DOHH2 (cell line): Measurements from ENCODE around the gene THOC2.

Experiments
- EZH2phosphoT487 ChIP-seq: fragments of 200-600 bp; sonication (generic); IDR thresholded peaks from 2 replicates; pipeline ENCODE4 v1.6.1; 2017; ENCODE audit warnings: borderline replicate concordance, mild to moderate bottlenecking, antibody characterized with exemption, low read length, moderate library complexity, mixed read lengths
- TF ChIP-seq, protein P1 (sequence below): fragments of 200-600 bp; sonication (generic); IDR thresholded peaks from one replicate; pipeline ENCODE4 v1.5.1; 2014; ENCODE audit warnings: antibody characterized with exemption, mild to moderate bottlenecking, low read depth, low read length; ENCODE audit not compliant: poor library complexity, severe bottlenecking

- TF ChIP-seq, protein P1, sequence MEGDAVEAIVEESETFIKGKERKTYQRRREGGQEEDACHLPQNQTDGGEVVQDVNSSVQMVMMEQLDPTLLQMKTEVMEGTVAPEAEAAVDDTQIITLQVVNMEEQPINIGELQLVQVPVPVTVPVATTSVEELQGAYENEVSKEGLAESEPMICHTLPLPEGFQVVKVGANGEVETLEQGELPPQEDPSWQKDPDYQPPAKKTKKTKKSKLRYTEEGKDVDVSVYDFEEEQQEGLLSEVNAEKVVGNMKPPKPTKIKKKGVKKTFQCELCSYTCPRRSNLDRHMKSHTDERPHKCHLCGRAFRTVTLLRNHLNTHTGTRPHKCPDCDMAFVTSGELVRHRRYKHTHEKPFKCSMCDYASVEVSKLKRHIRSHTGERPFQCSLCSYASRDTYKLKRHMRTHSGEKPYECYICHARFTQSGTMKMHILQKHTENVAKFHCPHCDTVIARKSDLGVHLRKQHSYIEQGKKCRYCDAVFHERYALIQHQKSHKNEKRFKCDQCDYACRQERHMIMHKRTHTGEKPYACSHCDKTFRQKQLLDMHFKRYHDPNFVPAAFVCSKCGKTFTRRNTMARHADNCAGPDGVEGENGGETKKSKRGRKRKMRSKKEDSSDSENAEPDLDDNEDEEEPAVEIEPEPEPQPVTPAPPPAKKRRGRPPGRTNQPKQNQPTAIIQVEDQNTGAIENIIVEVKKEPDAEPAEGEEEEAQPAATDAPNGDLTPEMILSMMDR: no peak
- no peak for TF ChIP-seq EZH2phosphoT487
Measured at GRCh38 chrX:123742440-123742839, 9.6 kb upstream of the THOC2 start.
